Memory B cell (primary cell): ENCODE measurements around the gene ANXA9.

ENCODE experiments used
- ATAC-seq: fragments of 150-1000 bp; cut with Tn5 transposase; 2 replicates; pipeline ENCODE4 v1.10.0; 2021; ENCODE audit warnings: low read depth, mild to moderate bottlenecking, moderate library complexity
- DNase-seq, 2 donors: peaks; one replicate each; pipeline ENCODE4 v3.0.0; 2022; ENCODE audit warnings: low spot score in 2 of 2
- H3K27ac Mint-ChIP-seq: one replicate; pipeline ENCODE4 v1.8.0; 2022; ENCODE audit warnings: mild to moderate bottlenecking, moderate library complexity, mixed read lengths
- H3K27me3 Mint-ChIP-seq: one replicate; pipeline ENCODE4 v1.8.0; 2022; ENCODE audit warnings: mixed read lengths
- H3K36me3 Mint-ChIP-seq: one replicate; pipeline ENCODE4 v1.8.0; 2022; ENCODE audit warnings: mild to moderate bottlenecking, mixed read lengths
- H3K4me1 Mint-ChIP-seq: one replicate; pipeline ENCODE4 v1.8.0; 2022; ENCODE audit warnings: mixed read lengths
- H3K4me3 Mint-ChIP-seq: one replicate; pipeline ENCODE4 v1.8.0; 2022; ENCODE audit warnings: mild to moderate bottlenecking, moderate library complexity, mixed read lengths
- H3K9me3 Mint-ChIP-seq: one replicate; pipeline ENCODE4 v1.8.0; 2022; ENCODE audit warnings: mixed read lengths

ANXA9 gene

DNA sequence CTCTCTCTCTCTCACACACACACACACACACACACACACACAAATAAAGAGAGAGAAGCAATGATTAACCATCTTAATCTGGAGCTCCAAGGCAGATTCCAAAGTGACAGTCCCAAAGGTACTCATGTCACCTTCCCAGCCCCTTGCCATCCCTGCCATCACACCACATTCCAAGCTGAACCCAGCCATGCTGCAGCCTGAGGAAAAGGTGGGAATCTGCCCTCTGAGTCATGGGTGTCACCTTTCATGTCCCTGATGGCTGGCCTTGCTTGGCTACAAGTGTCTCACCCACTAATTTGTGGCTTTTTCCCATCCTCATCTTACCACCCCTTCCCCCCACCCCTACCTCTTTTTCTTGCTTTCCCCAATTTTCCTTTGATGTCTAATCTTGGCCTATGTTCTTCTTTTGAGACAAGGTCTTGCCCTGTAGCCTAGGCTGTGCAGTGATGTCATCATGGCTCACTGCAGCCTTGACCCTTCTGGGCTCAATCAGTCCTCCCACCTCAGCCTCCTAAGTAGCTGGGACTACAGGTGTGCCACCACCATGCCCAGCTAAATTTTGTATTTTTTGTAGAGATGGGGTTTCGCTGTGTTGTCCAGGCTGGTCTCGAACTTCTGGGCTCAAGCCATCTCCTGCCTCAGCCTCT lies 3.2 kb downstream of the ANXA9 start:
- ATAC-seq (no peak), DNase-seq (no peak)
- H3K27ac Mint-ChIP-seq: no peak overlapping the region
- no peaks in the 10 kb centered on the region for H3K36me3 Mint-ChIP-seq
- no peak overlapping the region for H3K4me3 Mint-ChIP-seq
- no peaks in the 10 kb centered on the region for H3K4me1 Mint-ChIP-seq
- H3K27me3 Mint-ChIP-seq: no peaks in the 10 kb centered on the region
- no peaks in the 10 kb centered on the region for H3K9me3 Mint-ChIP-seq

DNA sequence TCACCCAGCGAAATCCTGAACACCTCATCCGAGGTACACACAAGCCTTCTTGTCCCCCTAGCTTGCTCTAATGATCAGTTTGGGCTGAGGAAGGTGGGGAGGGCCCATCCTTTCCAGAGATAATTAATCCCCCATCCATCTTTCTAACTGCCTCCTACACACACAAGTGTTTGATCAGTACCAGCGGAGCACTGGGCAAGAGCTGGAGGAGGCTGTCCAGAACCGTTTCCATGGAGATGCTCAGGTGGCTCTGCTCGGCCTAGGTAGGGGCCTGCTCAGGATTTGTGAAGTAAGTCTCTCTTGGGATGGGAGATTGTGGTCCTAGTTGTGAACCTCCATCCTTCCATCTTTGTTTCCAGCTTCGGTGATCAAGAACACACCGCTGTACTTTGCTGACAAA lies 5.8 kb downstream of the ANXA9 start:
- H3K4me3 Mint-ChIP-seq: no peak overlapping the region
- no peaks in the 10 kb centered on the region for H3K9me3 Mint-ChIP-seq
- no peak overlapping the region for H3K27ac Mint-ChIP-seq
- H3K4me1 Mint-ChIP-seq: no peaks in the 10 kb centered on the region
- H3K27me3 Mint-ChIP-seq: no peaks in the 10 kb centered on the region
- H3K36me3 Mint-ChIP-seq: no peaks in the 10 kb centered on the region
- DNase-seq (no peak), ATAC-seq (no peak)

DNA sequence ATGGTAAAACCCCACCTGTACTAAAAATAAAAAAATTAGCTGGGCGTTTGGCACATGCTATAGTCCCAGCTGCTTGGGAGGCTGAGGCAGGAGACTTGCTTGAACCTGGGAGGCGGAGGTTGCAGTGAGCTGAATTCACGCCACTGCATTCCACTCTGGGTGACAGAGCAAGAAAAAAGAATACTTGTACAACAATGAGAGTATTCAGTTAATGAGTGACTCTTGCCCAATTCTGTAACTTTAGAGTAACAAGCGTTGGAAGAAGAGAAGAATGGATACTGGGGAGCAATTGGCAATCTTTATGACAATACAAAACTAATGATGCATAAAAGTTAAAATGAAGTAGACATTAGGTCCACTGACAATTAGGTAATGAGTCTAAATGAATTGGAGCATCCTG lies 10.5 kb downstream of the ANXA9 start:
- H3K4me1 Mint-ChIP-seq: no peaks in the 10 kb centered on the region
- no peaks in the 10 kb centered on the region for H3K27me3 Mint-ChIP-seq
- no peaks in the 10 kb centered on the region for H3K9me3 Mint-ChIP-seq
- H3K27ac Mint-ChIP-seq: no peak overlapping the region
- no peak for ATAC-seq
- DNase-seq: no peak
- H3K4me3 Mint-ChIP-seq: no peak overlapping the region
- peaks cover 4% of the 10 kb centered on the region for H3K36me3 Mint-ChIP-seq

DNA sequence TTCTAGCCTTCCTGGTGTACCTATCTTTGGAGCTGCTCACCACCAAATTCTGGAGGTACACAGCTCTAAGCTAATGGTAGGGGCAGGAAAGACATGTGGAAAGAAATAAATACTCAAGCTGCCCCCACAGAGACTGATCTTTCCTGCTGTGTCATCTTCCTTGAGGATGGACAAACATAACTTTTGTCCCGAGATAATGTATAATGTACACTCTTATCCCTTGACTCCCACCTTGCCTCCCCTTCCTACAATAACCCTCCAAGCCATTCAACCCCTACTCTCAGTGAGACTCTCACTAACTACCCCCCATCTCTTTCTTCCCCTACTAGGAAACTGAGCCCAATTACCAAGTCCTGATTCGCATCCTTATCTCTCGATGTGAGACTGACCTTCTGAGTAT lies 12.2 kb downstream of the ANXA9 start:
- no peak for ATAC-seq
- Mint-ChIP-seq H3K27ac (no peak overlapping the region), H3K36me3 (peaks cover 4% of the 10 kb centered on the region), H3K9me3 (no peaks in the 10 kb centered on the region), H3K4me1 (no peaks in the 10 kb centered on the region), H3K4me3 (no peak overlapping the region), H3K27me3 (no peaks in the 10 kb centered on the region)
- DNase-seq: no peak

DNA sequence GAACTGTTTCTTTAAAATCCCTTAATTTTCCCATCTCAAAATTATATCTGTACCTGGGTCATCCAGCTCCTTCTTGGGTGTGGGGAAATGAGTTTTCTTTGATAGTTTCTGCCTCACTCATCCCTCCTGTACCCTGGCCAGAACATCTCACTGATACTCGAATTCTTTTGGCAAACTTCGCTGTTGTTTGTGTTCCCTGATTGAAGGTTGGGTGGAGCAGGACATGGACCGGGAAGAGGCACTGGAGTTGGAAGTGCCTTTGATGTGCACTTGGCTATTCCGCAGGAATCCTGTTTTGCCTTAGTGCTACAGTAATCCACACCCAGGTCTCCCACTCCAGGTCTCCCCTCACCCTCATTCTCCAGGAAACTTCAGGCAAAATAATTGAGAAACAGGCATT lies 13.4 kb downstream of the ANXA9 start:
- Mint-ChIP-seq H3K9me3 (no peaks in the 10 kb centered on the region), H3K36me3 (peaks cover 4% of the 10 kb centered on the region), H3K27me3 (no peaks in the 10 kb centered on the region), H3K4me1 (no peaks in the 10 kb centered on the region), H3K4me3 (no peak overlapping the region), H3K27ac (no peak overlapping the region)
- DNase-seq (no peak), ATAC-seq (no peak)

DNA sequence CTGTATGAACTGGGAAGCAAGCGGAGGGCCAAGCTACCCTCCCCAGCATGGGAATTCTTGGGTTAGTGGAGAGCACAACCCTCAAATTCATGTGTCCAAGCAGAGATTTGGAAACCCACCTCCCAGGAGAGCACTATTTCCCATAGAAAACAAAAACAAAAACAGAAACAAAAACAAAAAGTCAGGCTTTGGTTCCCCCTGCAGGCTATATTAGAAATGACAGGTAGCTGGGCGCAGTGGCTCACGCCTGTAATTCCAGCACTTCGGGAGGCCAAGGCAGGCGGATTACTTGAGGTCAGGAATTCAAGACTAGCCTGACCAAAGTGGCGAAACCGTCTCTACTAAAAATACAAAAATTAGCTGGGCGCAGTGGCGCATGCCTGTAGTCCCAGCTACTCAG lies 13.8 kb downstream of the ANXA9 start:
- Mint-ChIP-seq H3K9me3 (no peaks in the 10 kb centered on the region), H3K4me1 (no peaks in the 10 kb centered on the region), H3K27ac (no peak overlapping the region), H3K36me3 (peaks cover 6% of the 10 kb centered on the region), H3K4me3 (peak overlapping the region; percentile 41), H3K27me3 (no peaks in the 10 kb centered on the region)
- DNase-seq (peak in 1 of 2 donors; percentile 37), ATAC-seq (peak; percentile 34)

DNA sequence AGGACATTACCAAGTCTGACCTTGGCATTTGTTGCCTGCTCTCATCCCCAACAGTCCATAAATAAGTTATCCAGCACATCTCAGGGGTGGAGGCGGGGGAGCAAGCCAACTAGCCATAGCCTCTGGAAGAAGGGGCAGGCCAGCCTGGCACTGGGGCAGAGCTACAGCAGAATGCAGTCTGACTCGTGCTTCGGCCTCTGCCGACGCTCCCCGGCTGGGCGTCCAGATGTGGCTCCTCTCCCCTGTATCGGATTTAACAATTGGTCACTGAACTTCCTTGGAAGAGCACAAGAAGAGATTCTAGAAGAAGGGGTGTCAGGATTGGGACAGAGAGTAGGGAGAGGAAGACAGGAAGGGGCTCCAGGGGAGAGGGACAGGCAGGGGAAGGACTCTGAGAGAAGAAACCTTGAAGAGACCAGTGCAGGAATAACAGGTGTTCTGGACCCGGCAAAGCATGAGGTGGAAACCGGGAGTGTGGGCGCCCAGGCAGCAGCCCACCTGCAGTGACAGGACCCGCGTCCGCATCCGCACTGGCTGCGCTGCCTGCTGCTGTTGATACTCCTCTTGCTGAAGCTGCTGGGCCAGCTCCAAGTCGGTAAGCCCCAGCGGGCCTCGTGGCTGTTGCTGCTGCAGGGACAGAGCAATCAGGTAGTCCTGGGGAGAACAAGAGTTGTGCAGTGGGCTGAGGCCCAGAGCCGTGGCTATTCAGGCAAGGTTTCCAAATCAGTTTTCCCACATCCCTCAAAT lies 15.2 kb downstream of the ANXA9 start:
- Mint-ChIP-seq H3K27ac (no peak overlapping the region), H3K36me3 (peaks cover 12% of the 10 kb centered on the region), H3K4me1 (peaks cover 2% of the 10 kb centered on the region), H3K4me3 (no peak overlapping the region), H3K27me3 (no peaks in the 10 kb centered on the region), H3K9me3 (no peaks in the 10 kb centered on the region)
- DNase-seq (no peak), ATAC-seq (no peak)

DNA sequence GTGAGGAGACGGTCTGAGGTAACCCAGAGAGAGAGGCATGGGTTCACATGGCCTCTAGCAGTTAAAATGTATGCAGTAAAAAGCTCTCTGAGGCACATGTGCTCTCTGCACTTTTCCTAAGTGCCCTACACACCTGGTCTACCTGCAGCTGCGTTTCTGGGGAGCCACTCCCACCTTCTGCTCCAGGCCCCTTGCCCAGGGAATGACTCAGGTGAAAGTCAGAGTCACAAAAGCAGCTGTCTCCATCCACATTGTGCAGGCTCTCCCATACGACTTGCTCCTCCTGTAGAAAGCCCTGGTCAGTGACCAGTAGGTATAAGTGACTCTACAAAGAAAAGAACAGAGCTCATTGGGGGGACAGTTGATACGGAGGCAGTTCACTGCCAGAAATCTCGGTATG lies 15.9 kb downstream of the ANXA9 start:
- H3K36me3 Mint-ChIP-seq: peaks cover 12% of the 10 kb centered on the region
- no peak overlapping the region for H3K4me3 Mint-ChIP-seq
- no peak for DNase-seq
- ATAC-seq: no peak
- no peaks in the 10 kb centered on the region for H3K27me3 Mint-ChIP-seq
- H3K9me3 Mint-ChIP-seq: no peaks in the 10 kb centered on the region
- H3K27ac Mint-ChIP-seq: no peak overlapping the region
- H3K4me1 Mint-ChIP-seq: peaks cover 8% of the 10 kb centered on the region

DNA sequence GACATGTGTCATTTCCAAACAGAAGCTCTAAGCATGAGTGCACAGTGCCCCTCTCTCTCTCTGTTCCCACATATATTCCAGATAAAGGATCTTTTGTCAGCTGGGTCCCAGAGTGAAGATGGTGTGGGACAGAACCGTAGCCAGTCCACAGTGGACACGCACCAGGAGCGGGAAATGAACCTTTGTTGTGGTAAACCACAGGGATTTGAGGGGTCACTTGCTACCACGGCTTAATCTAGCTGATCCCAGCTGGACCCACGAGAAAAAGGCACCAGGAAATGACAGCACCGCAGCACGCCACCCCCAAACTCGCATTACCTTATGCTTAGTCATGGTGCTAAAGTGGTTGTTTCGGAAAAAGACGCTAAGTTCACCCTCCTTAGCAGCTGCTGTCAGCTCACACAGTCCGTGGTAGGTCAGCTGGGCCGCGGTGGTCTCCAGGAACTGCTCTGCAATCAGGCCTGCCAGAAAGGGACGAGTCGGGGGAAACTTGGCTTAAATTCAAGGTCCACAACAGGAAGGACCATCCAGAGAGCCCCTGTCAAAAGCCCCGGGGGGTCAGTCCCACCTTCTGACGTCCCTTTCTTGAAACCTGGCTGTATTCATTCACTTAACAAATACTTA lies 17.1 kb downstream of the ANXA9 start:
- H3K27ac Mint-ChIP-seq: no peak overlapping the region
- H3K36me3 Mint-ChIP-seq: peaks cover 12% of the 10 kb centered on the region
- peaks cover 10% of the 10 kb centered on the region for H3K4me1 Mint-ChIP-seq
- no peaks in the 10 kb centered on the region for H3K9me3 Mint-ChIP-seq
- H3K4me3 Mint-ChIP-seq: no peak overlapping the region
- ATAC-seq (no peak), DNase-seq (no peak)
- no peaks in the 10 kb centered on the region for H3K27me3 Mint-ChIP-seq

DNA sequence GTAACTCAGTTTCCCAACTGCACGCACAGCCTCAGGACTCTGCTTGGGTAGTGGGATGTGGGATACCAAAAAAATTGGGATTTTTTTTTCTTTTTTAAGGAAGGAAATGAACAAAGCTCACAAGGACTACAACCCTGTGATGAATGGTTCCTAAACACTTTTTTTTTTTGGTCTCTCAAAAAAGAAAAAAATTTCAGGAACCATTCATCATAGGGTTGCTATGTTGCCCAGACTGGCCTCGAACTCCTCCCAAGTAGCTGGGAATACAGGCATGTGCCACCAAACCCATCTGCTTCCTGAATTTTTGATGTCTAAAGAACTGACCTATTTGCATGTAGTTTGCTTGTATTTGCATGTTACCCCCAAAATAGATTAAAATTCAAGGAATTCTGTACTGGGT lies 17.8 kb downstream of the ANXA9 start:
- Mint-ChIP-seq H3K36me3 (peaks cover 12% of the 10 kb centered on the region), H3K4me3 (no peak overlapping the region), H3K27me3 (no peaks in the 10 kb centered on the region), H3K9me3 (no peaks in the 10 kb centered on the region), H3K27ac (no peak overlapping the region), H3K4me1 (peaks cover 10% of the 10 kb centered on the region)
- ATAC-seq (no peak), DNase-seq (no peak)

DNA sequence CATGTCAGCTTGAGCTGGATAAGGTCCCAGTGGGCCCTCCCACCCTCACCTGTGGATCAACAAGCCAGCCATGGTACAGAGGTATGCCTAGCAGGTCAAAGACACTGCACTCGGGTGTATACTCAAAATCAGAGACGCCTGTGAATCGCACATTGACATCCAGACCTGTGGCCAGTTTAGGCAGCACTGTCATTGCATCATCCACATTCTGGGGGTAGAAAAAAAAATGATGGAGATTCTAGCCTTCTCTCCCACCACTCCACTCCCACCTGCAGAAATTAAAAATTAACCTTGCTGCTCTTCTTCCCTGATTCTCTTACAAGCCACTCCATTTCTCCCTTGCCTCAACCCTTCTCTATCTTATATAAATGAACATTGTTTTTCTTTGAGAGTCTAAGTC lies 18.3 kb downstream of the ANXA9 start:
- DNase-seq: no peak
- Mint-ChIP-seq H3K27ac (no peak overlapping the region), H3K4me1 (peaks cover 12% of the 10 kb centered on the region), H3K36me3 (peaks cover 12% of the 10 kb centered on the region), H3K9me3 (no peaks in the 10 kb centered on the region), H3K27me3 (no peaks in the 10 kb centered on the region), H3K4me3 (no peak overlapping the region)
- no peak for ATAC-seq

DNA sequence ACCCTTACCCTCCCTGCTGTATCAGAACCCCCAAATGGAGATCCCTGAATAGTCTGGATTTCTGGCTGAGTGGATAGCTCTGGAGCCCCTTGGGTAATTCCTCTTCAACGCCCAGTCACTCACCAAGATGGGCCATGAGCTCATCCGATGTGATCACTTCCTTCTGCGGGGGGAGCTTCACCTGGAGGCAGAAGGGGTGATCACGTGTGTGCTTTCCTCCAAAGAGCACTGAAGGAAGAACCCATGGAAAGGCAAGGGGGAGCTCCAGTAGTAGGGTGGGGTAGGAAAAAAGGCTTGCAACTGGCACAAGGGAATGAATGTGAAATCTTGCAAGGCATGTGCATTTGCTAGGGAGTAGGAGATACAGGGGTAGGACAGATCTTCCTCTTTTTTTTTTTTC lies 19.5 kb downstream of the ANXA9 start:
- peaks cover 21% of the 10 kb centered on the region for H3K4me1 Mint-ChIP-seq
- H3K27ac Mint-ChIP-seq: no peak overlapping the region
- no peaks in the 10 kb centered on the region for H3K9me3 Mint-ChIP-seq
- H3K36me3 Mint-ChIP-seq: peaks cover 12% of the 10 kb centered on the region
- ATAC-seq (no peak), DNase-seq (no peak)
- no peaks in the 10 kb centered on the region for H3K27me3 Mint-ChIP-seq
- no peak overlapping the region for H3K4me3 Mint-ChIP-seq

DNA sequence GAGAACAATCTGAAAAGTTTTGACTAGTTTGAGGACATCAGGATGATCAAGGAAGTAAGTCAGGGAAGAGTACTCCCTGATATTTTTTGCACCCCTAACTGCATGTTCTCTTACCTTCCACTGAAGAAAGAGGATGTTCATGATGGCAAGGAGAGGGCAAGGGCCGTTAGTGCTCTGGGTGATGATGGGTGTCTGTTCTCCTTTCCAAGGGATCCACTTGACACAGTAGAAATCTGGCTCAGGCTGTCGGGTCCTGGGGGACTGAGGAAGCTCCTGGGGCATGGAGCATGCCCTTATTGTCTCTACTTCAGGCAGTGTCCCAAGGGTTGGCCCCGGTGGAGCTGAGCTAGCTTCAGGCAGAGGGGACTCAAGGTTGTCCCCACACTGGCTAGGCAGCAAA lies 20.0 kb downstream of the ANXA9 start:
- H3K27me3 Mint-ChIP-seq: no peaks in the 10 kb centered on the region
- no peak for DNase-seq
- H3K4me3 Mint-ChIP-seq: no peak overlapping the region
- no peaks in the 10 kb centered on the region for H3K9me3 Mint-ChIP-seq
- peaks cover 12% of the 10 kb centered on the region for H3K36me3 Mint-ChIP-seq
- ATAC-seq: no peak
- peaks cover 25% of the 10 kb centered on the region for H3K4me1 Mint-ChIP-seq
- no peak overlapping the region for H3K27ac Mint-ChIP-seq

DNA sequence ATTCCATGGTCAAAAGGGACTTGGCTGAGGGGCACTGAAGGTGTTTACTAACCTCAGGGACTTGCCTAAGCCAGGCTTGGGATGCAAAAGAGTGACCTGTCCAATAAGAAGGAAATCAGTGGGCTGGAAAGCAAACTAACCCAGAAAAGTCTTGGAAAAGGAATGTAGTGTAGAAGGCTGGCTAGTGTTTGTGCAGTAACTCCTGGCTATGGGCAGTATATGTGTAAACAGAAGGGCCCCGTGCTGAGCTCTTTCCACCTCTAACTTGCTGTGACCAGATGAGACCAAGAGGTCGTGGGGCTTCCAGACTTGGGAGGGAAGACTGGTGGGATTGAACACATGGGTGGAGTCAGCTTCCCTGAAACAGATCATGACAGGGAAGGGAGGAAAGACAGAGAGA lies 20.5 kb downstream of the ANXA9 start:
- DNase-seq: no peak
- no peak overlapping the region for H3K4me3 Mint-ChIP-seq
- peaks cover 30% of the 10 kb centered on the region for H3K4me1 Mint-ChIP-seq
- peaks cover 9% of the 10 kb centered on the region for H3K36me3 Mint-ChIP-seq
- ATAC-seq: no peak
- H3K9me3 Mint-ChIP-seq: no peaks in the 10 kb centered on the region
- H3K27me3 Mint-ChIP-seq: no peaks in the 10 kb centered on the region
- no peak overlapping the region for H3K27ac Mint-ChIP-seq

DNA sequence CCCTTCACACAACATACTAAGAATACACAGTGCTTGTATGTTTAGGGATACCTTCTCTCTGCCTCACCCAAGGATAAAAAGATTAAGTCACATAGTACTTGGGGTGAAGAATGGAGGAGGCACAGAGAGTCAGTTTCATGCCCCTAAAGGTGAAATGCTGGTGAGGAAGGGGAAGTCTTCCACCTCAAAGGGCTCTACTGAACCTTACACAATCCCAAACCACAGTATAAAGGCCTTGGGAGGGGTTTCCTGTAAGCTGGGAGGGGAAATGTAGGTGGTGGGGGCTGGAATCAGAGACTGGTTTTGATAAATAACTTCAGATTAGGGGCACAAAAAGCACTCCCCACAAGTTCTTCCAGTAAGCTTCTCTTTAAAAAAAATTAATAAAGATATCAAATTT lies 21.1 kb downstream of the ANXA9 start:
- Mint-ChIP-seq H3K4me1 (peaks cover 35% of the 10 kb centered on the region), H3K27me3 (no peaks in the 10 kb centered on the region), H3K9me3 (no peaks in the 10 kb centered on the region), H3K27ac (no peak overlapping the region), H3K4me3 (no peak overlapping the region), H3K36me3 (peaks cover 9% of the 10 kb centered on the region)
- ATAC-seq (no peak), DNase-seq (no peak)
